Uterus (tissue), 4 donors: ENCODE data around the gene YPEL2. TPM values are rescaled to one million over a fixed set of nuclear protein-coding genes. Genes with fewer than 3 reads are reported as not detected.
A peak's percentile ranks its signal among the peaks of the same experiment; 100 is the strongest.

Source experiments
- DNase-seq, 2 donors: peaks; one replicate each; pipeline ENCODE4 v3.0.0-alpha.2; 2019 to 2020
- H3K27ac ChIP-seq, 2 donors: fragments of 200-600 bp; sonication (generic); 1 replicate in 1 of 2; 2 replicates in 1 of 2; pipeline ENCODE4 v1.5.1; 2016 to 2018
- H3K27me3 ChIP-seq, 2 donors: fragments of 200-600 bp; sonication (generic); one replicate each; pipeline ENCODE4 v1.5.1; 2018 to 2019; ENCODE audit warnings: control low read depth in 1 of 2
- H3K36me3 ChIP-seq, 2 donors: fragments of 200-600 bp; sonication (generic); one replicate each; pipeline ENCODE4 v1.5.1; 2019; ENCODE audit warnings: control low read depth in 1 of 2
- H3K4me1 ChIP-seq, 2 donors: fragments of 200-600 bp; sonication (generic); one replicate each; pipeline ENCODE4 v1.5.1; 2018 to 2019; ENCODE audit warnings: control low read depth in 1 of 2
- H3K4me3 ChIP-seq, 2 donors: fragments of 200-600 bp; sonication (generic); 1 replicate in 1 of 2; 2 replicates in 1 of 2; pipeline ENCODE4 v1.5.1; 2018 to 2019; ENCODE audit warnings: mild to moderate bottlenecking in 1 of 2
- H3K9me3 ChIP-seq, 2 donors: fragments of 200-600 bp; sonication (generic); one replicate each; pipeline ENCODE4 v1.5.1; 2019; ENCODE audit warnings: control low read depth in 1 of 2
- POLR2A ChIP-seq, 2 donors: fragments of 450-650 bp; IDR thresholded peaks; one replicate each; pipeline ENCODE4 v1.6.1; 2016; ENCODE audit warnings: antibody characterized with exemption in 2 of 2, mild to moderate bottlenecking in 1 of 2, moderate library complexity in 1 of 2
- intact Hi-C: fragments of 100-400 bp; cut with DNase I; formaldehyde crosslinking; loops from one replicate; pipeline ENCODE4 v1.15.1; 2023; ENCODE audit warnings: low total_unique reads
- total RNA-seq, 4 donors: library from RNA; depleted of rRNA in 3 of 4; stranded (reverse); fragments of >200 nt in 3 of 4; gene quantifications; one replicate each; pipeline versions ENCODE4 v1.1.0 to v1.2.4, GENCODE V29; 2014 to 2023
- TF ChIP-seq, protein P1 (sequence below), 4 experiments: fragments of 200-600 bp in 2 of 4; fragments of 450-650 bp in 2 of 4; sonication (generic) in 2 of 4; IDR thresholded peaks; one replicate each; pipeline ENCODE4 v1.5.1; 2016 to 2019; ENCODE audit warnings: antibody characterized with exemption in 4 of 4, mild to moderate bottlenecking in 2 of 4, moderate library complexity in 1 of 4
- donor health status: DM: yes; HTN: yes; CAD: no.

The YPEL2 gene
- total RNA-seq, 4 donors from 2014 or later = 21.2 to 91.7 (median 25.0) TPM

DNA sequence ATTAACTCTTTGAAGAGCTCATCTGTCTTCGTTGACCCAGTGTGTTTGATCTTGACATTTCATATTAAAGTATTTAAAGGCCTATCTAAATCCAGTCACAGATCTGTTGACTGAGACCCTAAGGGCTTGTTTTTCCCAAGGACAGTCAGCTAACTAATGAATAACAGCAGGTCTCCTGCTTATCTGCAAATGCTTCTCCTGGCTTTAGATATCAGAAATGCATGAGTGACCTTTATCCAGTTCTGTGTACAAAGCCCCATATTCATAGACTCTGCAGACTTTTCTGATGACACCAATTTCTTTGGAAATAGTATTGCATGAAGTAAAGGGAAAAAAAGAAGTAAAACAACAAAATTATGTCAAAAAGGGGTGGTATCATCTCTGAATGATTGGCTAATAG is 70.3 kb downstream of the YPEL2 start:
- no peaks in the 10 kb centered on the region for H3K36me3 ChIP-seq
- no peak overlapping the region for H3K4me3 ChIP-seq
- intact Hi-C loops = no loop called here
- H3K9me3 ChIP-seq = no peaks in the 10 kb centered on the region
- TF ChIP-seq, protein P1, sequence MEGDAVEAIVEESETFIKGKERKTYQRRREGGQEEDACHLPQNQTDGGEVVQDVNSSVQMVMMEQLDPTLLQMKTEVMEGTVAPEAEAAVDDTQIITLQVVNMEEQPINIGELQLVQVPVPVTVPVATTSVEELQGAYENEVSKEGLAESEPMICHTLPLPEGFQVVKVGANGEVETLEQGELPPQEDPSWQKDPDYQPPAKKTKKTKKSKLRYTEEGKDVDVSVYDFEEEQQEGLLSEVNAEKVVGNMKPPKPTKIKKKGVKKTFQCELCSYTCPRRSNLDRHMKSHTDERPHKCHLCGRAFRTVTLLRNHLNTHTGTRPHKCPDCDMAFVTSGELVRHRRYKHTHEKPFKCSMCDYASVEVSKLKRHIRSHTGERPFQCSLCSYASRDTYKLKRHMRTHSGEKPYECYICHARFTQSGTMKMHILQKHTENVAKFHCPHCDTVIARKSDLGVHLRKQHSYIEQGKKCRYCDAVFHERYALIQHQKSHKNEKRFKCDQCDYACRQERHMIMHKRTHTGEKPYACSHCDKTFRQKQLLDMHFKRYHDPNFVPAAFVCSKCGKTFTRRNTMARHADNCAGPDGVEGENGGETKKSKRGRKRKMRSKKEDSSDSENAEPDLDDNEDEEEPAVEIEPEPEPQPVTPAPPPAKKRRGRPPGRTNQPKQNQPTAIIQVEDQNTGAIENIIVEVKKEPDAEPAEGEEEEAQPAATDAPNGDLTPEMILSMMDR (IDR thresholded peaks at IDR 0.05) = no peak
- no peak for TF ChIP-seq POLR2A (IDR thresholded peaks at IDR 0.05)
- H3K4me1 ChIP-seq = peaks cover 9 to 10% of the 10 kb centered on the region in 2 donors
- H3K27me3 ChIP-seq = no peaks in the 10 kb centered on the region
- DNase-seq = no peak
- no peak overlapping the region for H3K27ac ChIP-seq

DNA sequence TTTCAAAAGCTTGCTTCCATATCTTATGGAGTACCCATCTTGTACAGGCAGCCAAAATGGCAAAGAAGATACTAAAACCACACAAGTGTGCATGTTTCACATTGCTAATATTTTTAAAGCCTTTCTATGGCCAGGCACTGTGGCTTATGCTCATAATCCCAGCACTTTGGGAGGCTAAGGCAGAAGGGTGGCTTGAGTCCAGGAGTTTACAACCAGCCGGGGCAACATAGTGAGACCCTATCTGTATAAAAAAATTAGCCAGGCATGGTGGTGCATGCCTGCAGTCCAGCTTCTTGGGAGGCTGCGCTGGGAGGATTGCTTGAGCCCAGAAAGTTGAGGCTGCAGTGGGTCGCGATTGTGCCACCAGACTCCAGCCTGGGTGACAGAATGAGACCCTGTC is 71.3 kb downstream of the YPEL2 start:
- H3K36me3 ChIP-seq = no peaks in the 10 kb centered on the region
- intact Hi-C loops = no loop called here
- no peak for DNase-seq
- H3K4me1 ChIP-seq = peaks cover 10 to 15% of the 10 kb centered on the region in 2 donors
- no peaks in the 10 kb centered on the region for H3K27me3 ChIP-seq
- no peak overlapping the region for H3K4me3 ChIP-seq
- TF ChIP-seq, protein P1 (IDR thresholded peaks at IDR 0.05) = no peak
- no peak for TF ChIP-seq POLR2A (IDR thresholded peaks at IDR 0.05)
- no peaks in the 10 kb centered on the region for H3K9me3 ChIP-seq
- no peak overlapping the region for H3K27ac ChIP-seq

DNA sequence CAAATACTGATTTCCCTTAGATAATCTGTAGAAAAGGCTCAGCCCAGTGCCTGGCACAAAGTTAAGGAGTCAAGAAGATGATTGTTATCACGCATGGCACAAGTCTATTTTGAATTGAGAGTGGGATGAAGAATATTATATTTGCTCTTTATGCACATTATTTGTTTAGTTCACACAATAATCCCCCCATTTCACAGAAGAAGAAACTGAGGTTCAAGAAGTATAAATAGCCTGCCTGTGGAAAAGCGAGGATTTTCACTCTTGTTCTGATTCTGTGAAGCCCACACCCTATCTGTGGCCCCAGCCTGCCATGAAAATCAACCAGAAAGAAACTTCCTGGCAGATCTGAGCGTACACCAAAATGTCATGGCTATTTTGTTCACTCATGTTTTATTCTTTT is 73.0 kb downstream of the YPEL2 start:
- TF ChIP-seq, protein P1 (IDR thresholded peaks at IDR 0.05) = no peak
- no peak for TF ChIP-seq POLR2A (IDR thresholded peaks at IDR 0.05)
- Histone ChIP-seq H3K27me3 (no peaks in the 10 kb centered on the region), H3K36me3 (no peaks in the 10 kb centered on the region), H3K27ac (no peak overlapping the region), H3K4me1 (peaks cover 10 to 15% of the 10 kb centered on the region in 2 donors), H3K4me3 (no peak overlapping the region), H3K9me3 (no peaks in the 10 kb centered on the region)
- intact Hi-C loops = no loop called here
- no peak for DNase-seq

DNA sequence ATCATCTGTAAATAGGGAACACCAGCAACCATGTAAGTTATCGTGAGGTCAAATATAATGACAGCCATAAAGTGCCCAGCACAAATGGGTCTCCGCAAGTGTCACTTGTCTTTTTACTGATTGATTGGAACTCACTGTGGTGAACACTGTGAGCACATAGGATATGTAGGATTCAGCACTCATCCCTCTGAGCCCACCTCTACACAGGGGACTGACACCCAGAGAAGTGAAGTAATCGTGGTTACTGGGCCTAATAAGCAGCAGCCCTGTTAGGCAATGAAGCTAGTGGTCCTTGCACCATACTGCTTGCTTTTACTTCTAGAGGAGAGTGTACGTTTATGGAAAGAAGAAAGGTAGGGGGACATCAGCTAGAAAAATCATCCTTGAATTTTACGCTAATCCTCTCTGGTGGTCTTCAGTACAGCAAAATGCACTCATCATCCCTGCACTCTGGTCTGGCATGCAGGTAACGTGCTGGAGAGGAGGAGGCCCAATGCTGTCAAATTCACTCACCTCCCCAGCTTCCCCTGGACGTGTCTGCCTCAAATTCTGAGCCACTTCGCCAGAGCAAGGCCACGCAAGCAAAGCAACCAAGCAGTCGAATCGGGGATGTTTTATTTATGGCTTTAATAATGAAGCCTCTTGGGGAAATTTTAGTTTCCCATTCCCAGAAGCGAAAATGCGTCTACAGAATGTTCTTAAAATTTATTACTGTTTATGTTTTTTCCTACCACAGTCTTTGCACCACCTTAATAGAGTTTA is 74.7 kb downstream of the YPEL2 start:
- TF ChIP-seq POLR2A (IDR thresholded peaks at IDR 0.05) = no peak
- TF ChIP-seq, protein P1 (IDR thresholded peaks at IDR 0.05) = no peak
- Histone ChIP-seq H3K36me3 (no peaks in the 10 kb centered on the region), H3K27me3 (no peaks in the 10 kb centered on the region), H3K4me3 (no peak overlapping the region), H3K9me3 (no peaks in the 10 kb centered on the region), H3K27ac (peak overlapping the region; percentile 66 to 73), H3K4me1 (peaks cover 8 to 15% of the 10 kb centered on the region in 2 donors)
- intact Hi-C loops = no loop called here
- no peak for DNase-seq

DNA sequence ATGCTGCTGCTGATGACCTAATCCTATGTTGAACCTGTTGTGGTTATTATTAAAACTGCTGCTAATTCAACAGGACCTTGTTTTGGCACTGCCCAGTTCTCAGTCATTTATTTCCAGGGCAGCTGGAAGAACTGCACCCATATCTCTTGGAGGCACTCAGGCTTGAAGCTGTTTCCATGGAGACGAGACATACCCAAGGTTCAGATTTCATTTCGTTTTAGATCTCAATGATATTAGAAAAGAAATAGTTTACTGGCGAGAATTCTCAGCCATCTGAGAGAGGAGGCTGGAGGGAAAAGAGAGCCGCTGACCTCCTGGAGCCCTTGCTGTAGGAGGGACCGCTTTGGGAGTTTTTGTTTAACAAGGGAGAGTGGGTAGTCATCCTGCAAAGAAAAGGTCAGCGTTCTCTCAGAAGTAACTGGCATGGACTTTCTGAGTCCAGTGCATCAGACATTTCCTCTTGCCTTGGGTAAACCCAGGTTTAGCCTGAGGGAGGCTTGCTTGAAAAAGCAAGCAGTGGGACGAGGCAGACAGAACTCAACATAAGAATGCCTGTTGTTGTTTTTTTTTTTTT is 75.4 kb downstream of the YPEL2 start:
- Histone ChIP-seq H3K4me3 (no peak overlapping the region), H3K27me3 (no peaks in the 10 kb centered on the region), H3K27ac (peak overlapping the region; percentile 66 to 73), H3K9me3 (no peaks in the 10 kb centered on the region), H3K36me3 (no peaks in the 10 kb centered on the region), H3K4me1 (peaks cover 5 to 15% of the 10 kb centered on the region in 2 donors)
- peak in 1 of 2 donors; percentile 30 for DNase-seq
- TF ChIP-seq POLR2A (IDR thresholded peaks at IDR 0.05) = no peak
- TF ChIP-seq, protein P1 (IDR thresholded peaks at IDR 0.05) = no peak
- intact Hi-C loops = no loop called here
